Suprapubic skin (tissue), 4 donors: ENCODE measurements around the gene TRABD2A. TPM values are rescaled to one million over a fixed set of nuclear protein-coding genes. Genes with fewer than 3 reads are reported as not detected.

Experiments used
- DNase-seq, 2 donors: peaks; one replicate each; pipeline ENCODE4 v3.0.0-alpha.2; 2019; ENCODE audit warnings: low spot score in 2 of 2
- H3K27ac ChIP-seq: fragments of 200-600 bp; sonication (generic); one replicate; pipeline ENCODE4 v1.5.1; 2019
- H3K27me3 ChIP-seq: fragments of 200-600 bp; sonication (generic); one replicate; pipeline ENCODE4 v1.5.1; 2019
- H3K36me3 ChIP-seq: fragments of 200-600 bp; sonication (generic); one replicate; pipeline ENCODE4 v1.5.1; 2019
- H3K4me1 ChIP-seq: fragments of 200-600 bp; sonication (generic); one replicate; pipeline ENCODE4 v1.5.1; 2019
- H3K4me3 ChIP-seq: fragments of 200-600 bp; sonication (generic); one replicate; pipeline ENCODE4 v1.5.1; 2019; ENCODE audit warnings: mild to moderate bottlenecking
- H3K9me3 ChIP-seq: fragments of 200-600 bp; sonication (generic); one replicate; pipeline ENCODE4 v1.5.1; 2019
- CTCF ChIP-seq, 2 donors: fragments of 200-600 bp in 1 of 2; fragments of 450-650 bp in 1 of 2; sonication (generic) in 1 of 2; IDR thresholded peaks; one replicate each; pipeline ENCODE4 v1.5.1; 2016 to 2019; ENCODE audit warnings: antibody characterized with exemption in 2 of 2, mild to moderate bottlenecking in 1 of 2, moderate library complexity in 1 of 2
- EP300 ChIP-seq: sonication (generic); formaldehyde crosslinking; IDR thresholded peaks from one replicate; pipeline ENCODE4 v1.6.1; 2017; ENCODE audit warnings: antibody characterized with exemption
- POLR2A ChIP-seq, 2 donors: fragments of 450-650 bp; IDR thresholded peaks; one replicate each; pipeline ENCODE4 v1.6.1; 2017; ENCODE audit warnings: antibody characterized with exemption in 2 of 2, mild to moderate bottlenecking in 2 of 2, moderate library complexity in 2 of 2
- POLR2AphosphoS5 ChIP-seq, 3 donors: sonication (generic); formaldehyde crosslinking; IDR thresholded peaks; one replicate each; pipeline ENCODE4 v1.6.1; 2017; ENCODE audit warnings: antibody characterized with exemption in 3 of 3
- WGBS: methylation state at CpG from one replicate; pipeline ENCODE4 v1.1.5; 2018; 5-methylcytosine and 5-hydroxymethylcytosine counted together
- total RNA-seq, 4 donors: library from RNA; depleted of rRNA; stranded (reverse); fragments of >200 nt; gene quantifications; one replicate each; pipeline ENCODE4 v1.1.0, GENCODE V29; 2016

Gene TRABD2A
- total RNA-seq, 4 donors from 2014 or later, result 0.68 to 2.4 (median 1.7) TPM; not detected in 1

- Histone ChIP-seq H3K4me1 (no peaks in the 10 kb centered on the region), H3K9me3 (no peaks in the 10 kb centered on the region), H3K36me3 (no peaks in the 10 kb centered on the region), H3K27me3 (no peaks in the 10 kb centered on the region), H3K27ac (no peak overlapping the region), H3K4me3 (no peak overlapping the region)
- DNase-seq, result no peak
- no peak for TF ChIP-seq POLR2AphosphoS5 (IDR thresholded peaks at IDR 0.05)
- no peak for TF ChIP-seq EP300
- no peak for TF ChIP-seq POLR2A (IDR thresholded peaks at IDR 0.05)
- no peak for TF ChIP-seq CTCF (IDR thresholded peaks at IDR 0.05)
- 90% methylated on average over 6 of the region's 6 CpGs for WGBS
Observed at GRCh38 chr2:84841577-84841976, 39.3 kb downstream of the TRABD2A start.

- Histone ChIP-seq H3K4me1 (no peaks in the 10 kb centered on the region), H3K4me3 (no peak overlapping the region), H3K27ac (no peak overlapping the region), H3K9me3 (no peaks in the 10 kb centered on the region), H3K27me3 (no peaks in the 10 kb centered on the region), H3K36me3 (no peaks in the 10 kb centered on the region)
- WGBS, result 68% methylated on average over 3 of the region's 3 CpGs
- no peak for TF ChIP-seq POLR2AphosphoS5 (IDR thresholded peaks at IDR 0.05)
- no peak for TF ChIP-seq CTCF (IDR thresholded peaks at IDR 0.05)
- no peak for TF ChIP-seq POLR2A (IDR thresholded peaks at IDR 0.05)
- no peak for TF ChIP-seq EP300
- DNase-seq, result no peak
Observed at GRCh38 chr2:84840306-84840705, 40.6 kb downstream of the TRABD2A start.

- Histone ChIP-seq H3K36me3 (no peaks in the 10 kb centered on the region), H3K4me1 (no peaks in the 10 kb centered on the region), H3K9me3 (peaks cover 4% of the 10 kb centered on the region), H3K27ac (no peak overlapping the region), H3K4me3 (no peak overlapping the region), H3K27me3 (no peaks in the 10 kb centered on the region)
- no peak for DNase-seq
- TF ChIP-seq CTCF (IDR thresholded peaks at IDR 0.05), result no peak
- no peak for TF ChIP-seq POLR2AphosphoS5 (IDR thresholded peaks at IDR 0.05)
- no peak for TF ChIP-seq EP300
- no peak for TF ChIP-seq POLR2A (IDR thresholded peaks at IDR 0.05)
- 80% methylated on average over 4 of the region's 4 CpGs for WGBS
Observed at GRCh38 chr2:84839851-84840250, 41.0 kb downstream of the TRABD2A start.

- TF ChIP-seq POLR2A (IDR thresholded peaks at IDR 0.05) (no peak), EP300 (no peak), POLR2AphosphoS5 (IDR thresholded peaks at IDR 0.05) (no peak), CTCF (IDR thresholded peaks at IDR 0.05) (no peak)
- Histone ChIP-seq H3K27me3 (no peaks in the 10 kb centered on the region), H3K27ac (no peak overlapping the region), H3K4me1 (no peaks in the 10 kb centered on the region), H3K4me3 (no peak overlapping the region), H3K9me3 (peaks cover 5% of the 10 kb centered on the region), H3K36me3 (no peaks in the 10 kb centered on the region)
- no peak for DNase-seq
- 88% methylated on average over 2 of the region's 2 CpGs for WGBS
Observed at GRCh38 chr2:84838434-84839145, 42.3 kb downstream of the TRABD2A start.

- TF ChIP-seq EP300, result no peak
- TF ChIP-seq CTCF (IDR thresholded peaks at IDR 0.05), result no peak
- TF ChIP-seq POLR2AphosphoS5 (IDR thresholded peaks at IDR 0.05), result no peak
- no peak for TF ChIP-seq POLR2A (IDR thresholded peaks at IDR 0.05)
- WGBS, result 81% methylated on average over 2 of the region's 2 CpGs
Observed at GRCh38 chr2:84836215-84836614, 44.7 kb downstream of the TRABD2A start.

More at GRCh38 chr2:84836215-84836614, 44.7 kb downstream of the TRABD2A start:
- no peak for DNase-seq
- no peak overlapping the region for H3K4me3 ChIP-seq
- H3K27ac ChIP-seq, result no peak overlapping the region
- H3K36me3 ChIP-seq, result no peaks in the 10 kb centered on the region
- peaks cover 5% of the 10 kb centered on the region for H3K9me3 ChIP-seq
- H3K4me1 ChIP-seq, result no peaks in the 10 kb centered on the region
- no peaks in the 10 kb centered on the region for H3K27me3 ChIP-seq
